CD4-positive, alpha-beta T cell treated with Interleukin-2 at 100 ng/mL for 4 hours (primary cell): ENCODE results near the gene BAHD1.

Experiments used
- DNase-seq: peaks from one replicate; pipeline ENCODE4 v3.0.0-alpha.2; 2020; ENCODE audit warnings: low spot score

BAHD1 gene

GRCh38 chr15:40424483-40425115 lies 16.2 kb upstream of the BAHD1 start:
- DNase-seq = no peak

GRCh38 chr15:40425681-40426080 lies 15.1 kb upstream of the BAHD1 start:
- DNase-seq = no peak

- DNase-seq = no peak
Measured at GRCh38 chr15:40427188-40427587, 13.6 kb upstream of the BAHD1 start.

GRCh38 chr15:40428185-40428584 lies 12.6 kb upstream of the BAHD1 start:
- DNase-seq = no peak

GRCh38 chr15:40429068-40429710 lies 11.6 kb upstream of the BAHD1 start:
- DNase-seq = no peak

- no peak for DNase-seq
Measured at GRCh38 chr15:40430271-40430805, 10.4 kb upstream of the BAHD1 start.

- no peak for DNase-seq
Measured at GRCh38 chr15:40435023-40435709, 5.6 kb upstream of the BAHD1 start.

- DNase-seq = no peak
Measured at GRCh38 chr15:40435710-40436089, 5.1 kb upstream of the BAHD1 start.

- no peak for DNase-seq
Measured at GRCh38 chr15:40436116-40436891, 4.4 kb upstream of the BAHD1 start.

GRCh38 chr15:40436892-40437751 lies 3.6 kb upstream of the BAHD1 start:
- no peak for DNase-seq

GRCh38 chr15:40437752-40438687 lies 2.7 kb upstream of the BAHD1 start:
- no peak for DNase-seq

- DNase-seq = no peak
Measured at GRCh38 chr15:40438712-40439111, 2.0 kb upstream of the BAHD1 start.

GRCh38 chr15:40439461-40439959 lies 1.2 kb upstream of the BAHD1 start:
- no peak for DNase-seq

GRCh38 chr15:40439960-40440742 lies 602 bp upstream of the BAHD1 start:
- no peak for DNase-seq

GRCh38 chr15:40441565-40442531 lies 1.1 kb downstream of the BAHD1 start:
- DNase-seq = no peak

- no peak for DNase-seq
Measured at GRCh38 chr15:40443255-40443654, 2.5 kb downstream of the BAHD1 start.

- DNase-seq = no peak
Measured at GRCh38 chr15:40443846-40444245, 3.1 kb downstream of the BAHD1 start.

GRCh38 chr15:40444736-40445135 lies 4.0 kb downstream of the BAHD1 start:
- no peak for DNase-seq
